ENCODE results near the gene MTF1.
A peak's percentile ranks its signal among the peaks of the same experiment; 100 is the strongest.

Gene MTF1

DNA sequence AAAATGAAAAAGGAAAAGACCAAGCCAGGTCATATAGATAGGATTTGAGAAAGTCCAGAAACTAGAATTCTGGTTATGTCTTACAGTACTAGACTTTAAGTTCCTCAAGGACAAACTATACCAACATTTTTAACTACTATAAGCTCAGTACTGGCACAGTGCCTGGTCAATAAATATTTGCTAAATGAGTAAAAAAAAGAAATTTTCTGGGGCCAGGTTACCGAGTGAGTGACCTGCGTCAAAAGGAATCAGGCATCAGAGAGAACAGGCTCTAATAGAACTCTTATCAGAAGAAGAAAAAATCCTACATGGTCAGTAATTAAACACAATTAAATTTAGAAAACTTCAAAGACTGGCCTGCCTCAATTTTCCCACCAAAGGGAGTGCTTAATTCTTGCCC is 27.6 kb downstream of the MTF1 start:
- DNase-seq = no peak

DNA sequence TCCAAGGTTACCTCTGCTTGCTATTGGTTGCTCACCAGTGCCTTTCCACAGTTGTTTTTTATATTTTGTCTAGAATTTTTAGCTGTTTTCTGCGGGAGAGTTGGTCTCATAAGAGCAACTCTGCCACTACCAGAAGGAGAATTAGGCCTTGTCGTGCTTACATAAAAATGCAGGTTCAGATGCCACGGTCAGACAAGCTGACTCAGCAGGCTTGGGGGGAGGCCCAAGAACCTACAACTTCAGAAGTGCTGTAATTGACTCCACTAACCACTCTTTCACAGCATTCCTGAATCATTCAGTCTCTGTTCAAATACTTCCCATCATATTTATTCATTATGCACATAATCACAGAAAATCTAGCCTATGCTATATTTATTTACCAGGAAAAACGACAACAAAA is 28.3 kb downstream of the MTF1 start:
- DNase-seq = no peak

DNA sequence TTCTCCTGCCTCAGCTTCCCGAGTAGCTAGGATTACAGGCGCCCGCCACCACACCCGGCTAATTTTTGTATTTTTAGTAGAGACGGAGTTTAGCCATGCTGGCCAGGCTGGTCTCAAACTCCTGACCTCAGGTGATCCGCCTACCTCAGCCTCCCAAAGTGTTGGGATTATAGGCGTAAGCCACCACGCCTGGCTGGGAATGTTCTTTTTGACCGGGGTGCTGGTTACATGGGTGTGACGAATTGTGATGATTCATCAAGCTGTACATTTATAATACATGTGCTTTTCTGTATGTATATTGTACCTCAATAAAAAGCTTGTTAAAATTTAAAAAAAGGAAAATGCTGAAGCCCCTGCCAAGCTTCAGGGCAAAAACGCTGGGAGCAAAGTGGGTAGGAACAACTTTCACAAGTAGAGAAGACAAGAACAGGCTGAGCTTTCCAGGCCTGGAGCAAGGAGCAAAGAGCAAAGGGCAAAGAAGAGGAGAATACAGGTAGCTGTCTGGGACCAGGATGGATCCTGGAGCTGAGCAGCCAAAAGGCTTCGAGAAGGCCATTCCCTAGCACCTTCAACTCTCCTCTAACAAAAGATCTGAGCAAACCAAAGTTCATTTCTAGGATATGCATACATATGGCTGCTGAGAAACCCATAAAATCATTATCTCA is 30.9 kb downstream of the MTF1 start:
- no peak for DNase-seq

DNA sequence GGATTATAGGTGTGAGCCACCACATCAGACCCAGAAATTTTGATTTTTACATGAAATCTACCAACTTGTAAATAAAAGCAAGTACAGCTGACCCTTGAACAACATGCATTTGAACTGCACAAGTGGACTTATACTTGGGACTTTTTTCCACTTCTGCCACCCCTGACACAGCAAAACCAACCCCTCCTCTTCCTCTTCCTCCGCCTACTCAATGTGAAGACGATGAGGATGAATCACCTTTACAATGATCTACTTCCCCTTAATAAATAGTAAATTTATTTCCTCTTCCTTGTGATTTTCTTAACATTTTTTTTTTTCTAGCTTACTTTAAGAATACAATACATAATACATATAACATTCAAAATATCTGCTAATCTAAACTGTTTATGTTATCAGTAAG is 33.9 kb downstream of the MTF1 start:
- no peak for DNase-seq

DNA sequence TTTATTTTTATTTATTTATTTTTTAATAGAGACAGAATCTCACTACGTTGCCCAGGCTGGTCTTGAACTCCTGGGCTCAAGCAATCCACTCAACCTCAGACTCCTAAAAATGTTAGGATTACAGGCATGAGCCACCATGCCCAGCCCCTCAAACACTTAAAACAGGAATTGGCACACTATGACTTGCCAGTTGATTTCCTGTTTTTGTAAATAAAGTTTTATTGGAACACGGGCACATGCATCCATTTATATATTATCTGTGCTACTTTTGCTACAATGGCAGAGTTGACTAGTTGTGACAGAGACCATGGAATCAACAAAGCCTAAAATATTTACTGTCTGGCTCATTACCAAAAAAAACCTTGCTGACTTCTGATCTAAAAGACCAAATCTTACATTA is 35.4 kb downstream of the MTF1 start:
- no peak for DNase-seq

DNA sequence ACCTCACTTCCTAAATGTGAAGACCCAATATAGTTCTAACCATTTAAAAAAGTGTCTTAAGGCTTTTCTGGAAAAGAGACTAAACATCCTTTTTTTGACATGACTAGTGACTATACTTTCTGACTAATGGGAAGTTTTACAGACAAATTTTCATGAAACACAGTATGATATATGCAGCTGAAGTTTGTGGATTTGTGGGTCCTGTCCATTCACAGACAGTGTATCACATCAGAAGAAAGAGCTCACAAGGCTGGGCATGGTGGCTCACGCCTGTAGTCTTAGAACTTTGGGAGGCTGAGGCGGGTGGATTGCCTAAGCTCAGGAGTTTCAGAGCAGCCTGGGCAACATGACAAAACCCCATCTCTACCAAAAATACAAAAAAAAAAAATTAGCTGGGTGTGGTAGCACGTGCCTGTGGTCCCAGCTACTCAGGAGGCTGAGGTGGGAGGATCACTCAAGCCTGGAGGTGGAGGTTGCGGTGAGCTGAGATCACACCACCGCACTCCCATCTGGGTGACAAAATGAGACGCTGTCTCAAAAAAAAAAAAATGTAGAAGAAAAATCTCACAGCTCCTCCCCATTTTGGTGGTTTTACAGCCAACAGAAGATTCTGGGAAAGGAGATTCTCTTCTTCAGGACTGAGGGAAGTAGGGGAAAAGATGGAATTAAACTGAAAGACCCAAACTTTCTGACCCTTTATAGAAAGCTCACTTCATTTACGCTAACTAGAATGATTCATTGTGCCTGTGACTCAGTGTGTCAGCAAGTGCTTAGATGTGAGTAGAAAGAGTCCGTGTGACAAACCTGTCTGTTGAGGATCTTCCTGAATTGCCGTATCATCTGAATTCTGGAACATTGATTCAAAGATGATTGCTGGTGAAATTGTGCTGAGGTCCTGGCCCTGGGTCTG is 36.2 kb downstream of the MTF1 start:
- no peak for DNase-seq

DNA sequence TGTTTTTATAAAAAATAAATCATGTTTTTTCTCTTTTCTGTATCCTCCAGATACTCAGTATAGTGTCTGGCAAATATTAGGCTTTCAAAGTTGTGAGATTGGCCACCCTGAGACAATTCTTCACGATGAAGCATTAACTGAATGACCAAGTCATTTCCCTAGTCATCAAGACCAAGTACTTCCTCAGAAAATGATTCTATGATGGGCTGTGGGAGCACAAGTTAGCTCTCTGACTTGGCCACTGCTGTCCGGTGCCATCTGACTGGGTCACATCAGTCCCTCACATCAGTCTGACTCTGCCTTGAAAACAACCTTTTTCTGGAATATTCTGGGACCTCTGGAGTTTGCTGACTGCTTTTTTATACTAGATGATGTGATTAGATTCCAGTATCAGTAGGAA is 37.9 kb downstream of the MTF1 start:
- DNase-seq = no peak

DNA sequence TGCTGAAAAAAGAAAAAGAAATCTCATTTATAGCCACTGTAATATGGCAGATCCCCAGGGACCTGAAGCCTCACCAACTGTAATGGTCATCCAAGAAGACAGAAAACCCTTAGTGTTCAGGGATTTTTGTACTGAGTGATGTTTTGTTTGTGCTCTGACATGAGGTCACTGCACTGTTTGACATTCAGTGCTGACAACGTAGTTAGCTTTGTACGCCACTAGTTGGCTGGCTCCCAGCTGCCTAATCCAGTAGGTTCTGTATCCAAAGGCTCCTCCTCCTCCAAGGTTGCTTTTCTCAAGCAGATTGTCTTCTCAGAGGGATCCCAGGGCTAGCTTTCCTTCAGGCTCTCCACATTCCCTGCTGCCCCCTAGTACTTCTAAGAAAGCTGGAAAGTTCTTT is 41.9 kb downstream of the MTF1 start:
- peak in 35 of 58 donors; percentile 5 to 92 (median 46) for DNase-seq

DNA sequence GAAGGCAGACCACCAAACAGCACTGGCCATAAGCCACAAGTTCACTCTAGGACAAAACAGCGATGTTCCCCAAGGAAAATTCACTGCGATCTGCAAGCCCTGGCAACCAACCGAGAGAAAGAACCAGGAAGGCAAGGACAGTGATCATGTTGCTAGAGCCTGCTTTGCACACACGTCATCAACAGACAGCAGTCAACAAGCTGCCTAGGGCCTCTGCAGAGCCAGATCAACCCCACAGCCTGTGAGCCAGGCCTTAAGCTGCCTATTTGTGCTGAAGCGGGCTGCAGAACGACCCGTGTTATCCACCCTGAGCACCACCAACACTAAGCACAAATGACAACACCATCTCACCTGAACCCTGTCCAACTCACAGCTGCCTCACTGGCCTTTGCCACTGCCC is 45.1 kb downstream of the MTF1 start:
- DNase-seq = peak in 36 of 58 donors; percentile 2 to 65 (median 32)

DNA sequence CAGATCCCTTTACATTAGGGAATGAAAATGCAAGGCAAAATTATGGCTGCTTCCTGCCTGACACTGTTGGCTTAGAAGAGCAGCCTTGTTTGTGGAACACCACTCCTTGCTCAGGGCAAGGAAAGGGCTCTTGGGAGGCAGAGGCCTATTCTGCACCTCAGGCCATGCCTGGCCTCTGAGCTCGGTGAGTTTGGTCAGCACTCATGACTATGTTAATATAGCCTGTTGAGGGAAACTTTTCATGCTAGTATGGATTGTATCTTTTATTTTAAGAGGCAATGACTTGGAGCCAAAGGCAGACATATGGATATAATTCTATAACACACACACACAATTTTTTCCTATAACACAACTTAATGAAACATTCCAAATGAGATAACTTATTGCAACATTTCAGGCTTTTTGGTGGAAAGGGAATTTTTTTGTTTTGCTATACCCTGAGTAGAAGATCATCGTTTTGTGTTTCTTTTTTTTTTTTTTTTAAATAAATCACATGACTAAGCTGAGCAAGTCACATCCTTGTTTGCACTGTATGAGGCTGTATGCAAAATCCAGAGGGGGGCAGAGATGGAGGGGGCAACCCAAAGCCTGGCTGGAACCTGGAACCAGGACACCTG is 45.8 kb downstream of the MTF1 start:
- DNase-seq = no peak

DNA sequence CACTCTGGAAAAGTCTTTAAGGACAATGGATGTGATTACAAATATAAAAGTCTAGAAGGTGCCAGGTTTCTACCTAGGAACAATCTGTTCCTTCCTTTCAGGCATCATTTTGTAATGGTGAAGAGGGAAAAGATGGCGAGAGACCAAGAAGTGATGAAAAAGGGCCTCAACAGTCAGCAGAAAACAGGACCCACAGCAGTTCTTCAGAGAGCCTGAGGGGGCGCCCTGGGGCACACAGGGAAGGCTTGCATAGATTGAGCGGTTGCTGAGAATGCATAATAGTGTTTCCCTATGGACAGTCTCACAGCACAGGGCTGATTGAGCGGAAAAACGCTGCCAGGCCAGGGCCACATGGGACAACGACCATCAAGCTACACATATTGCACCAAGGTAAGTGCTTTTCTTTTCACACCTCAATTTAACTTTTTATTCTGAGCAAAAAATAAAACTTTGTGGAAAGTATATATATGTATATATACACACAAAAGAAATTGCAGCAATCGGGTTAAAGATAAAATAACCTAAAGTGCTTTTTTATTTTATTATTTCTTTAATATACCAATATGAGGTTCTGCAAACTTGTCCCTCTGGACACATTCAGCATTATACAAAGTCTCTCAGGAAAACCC is 48.3 kb downstream of the MTF1 start:
- peak in 38 of 58 donors; percentile 9 to 75 (median 42) for DNase-seq

DNA sequence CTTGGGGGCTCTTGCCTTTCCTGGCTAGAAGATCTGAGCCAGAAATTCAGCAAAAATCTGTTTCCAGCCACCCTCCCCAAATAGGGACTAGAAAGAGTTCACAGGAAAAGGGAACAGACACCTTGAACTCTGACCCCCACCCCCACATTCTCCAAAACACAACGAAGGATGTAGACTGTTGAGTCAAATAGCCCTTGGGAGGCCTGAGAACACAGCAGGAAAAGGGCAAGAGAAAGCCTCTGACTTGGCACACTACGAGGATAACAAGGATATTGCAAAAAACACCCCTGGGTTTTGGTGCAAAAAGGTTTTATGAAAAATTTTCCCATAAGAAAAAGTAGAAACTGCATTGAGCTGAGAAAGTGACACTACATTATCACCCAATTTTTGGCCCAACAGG is 49.5 kb downstream of the MTF1 start:
- DNase-seq = no peak

DNA sequence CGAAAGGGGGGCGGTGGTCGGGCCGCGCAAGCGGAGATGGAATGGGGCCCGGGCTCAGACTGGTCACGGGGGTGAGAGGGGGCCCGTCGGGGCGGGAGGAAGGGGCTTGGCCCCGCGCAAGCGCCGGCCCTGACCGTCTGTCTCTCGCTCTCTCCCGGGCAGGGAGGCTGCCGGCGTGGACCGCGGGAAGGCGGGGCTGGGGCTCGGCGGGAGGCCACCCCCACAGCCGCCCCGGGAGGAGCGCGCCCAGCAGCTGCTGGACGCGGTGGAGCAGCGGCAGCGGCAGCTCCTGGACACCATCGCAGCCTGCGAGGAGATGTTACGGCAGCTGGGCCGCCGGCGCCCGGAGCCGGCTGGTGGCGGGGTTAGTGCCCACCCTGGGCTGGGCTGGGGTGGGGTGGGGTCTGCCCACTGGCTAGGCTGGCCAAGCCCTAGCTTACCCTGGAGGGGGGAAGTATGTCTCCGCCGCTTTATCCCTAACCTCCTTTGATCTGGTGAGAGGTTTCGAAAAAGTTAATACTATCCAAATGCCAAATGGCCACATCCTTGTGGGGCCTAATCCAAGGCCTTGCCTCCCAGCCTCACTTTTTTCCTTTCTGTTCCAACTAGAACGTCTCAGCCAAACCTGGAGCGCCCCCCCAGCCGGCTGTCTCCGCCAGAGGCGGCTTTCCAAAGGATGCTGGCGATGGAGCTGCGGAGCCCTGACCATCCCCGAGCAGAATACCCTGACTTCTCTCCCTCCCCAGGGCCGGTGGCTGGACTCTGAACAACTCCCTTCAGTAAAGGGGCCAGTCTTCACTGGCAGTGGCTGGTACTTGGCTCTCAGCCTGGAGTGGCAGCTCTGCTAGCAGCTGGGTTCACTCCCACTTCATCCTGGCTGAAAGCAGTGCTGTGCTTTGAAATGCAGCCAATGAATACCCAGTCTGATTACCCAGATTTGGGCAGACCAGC is 50.7 kb downstream of the MTF1 start:
- peak; percentile 32 to 96 (median 86) for DNase-seq

DNA sequence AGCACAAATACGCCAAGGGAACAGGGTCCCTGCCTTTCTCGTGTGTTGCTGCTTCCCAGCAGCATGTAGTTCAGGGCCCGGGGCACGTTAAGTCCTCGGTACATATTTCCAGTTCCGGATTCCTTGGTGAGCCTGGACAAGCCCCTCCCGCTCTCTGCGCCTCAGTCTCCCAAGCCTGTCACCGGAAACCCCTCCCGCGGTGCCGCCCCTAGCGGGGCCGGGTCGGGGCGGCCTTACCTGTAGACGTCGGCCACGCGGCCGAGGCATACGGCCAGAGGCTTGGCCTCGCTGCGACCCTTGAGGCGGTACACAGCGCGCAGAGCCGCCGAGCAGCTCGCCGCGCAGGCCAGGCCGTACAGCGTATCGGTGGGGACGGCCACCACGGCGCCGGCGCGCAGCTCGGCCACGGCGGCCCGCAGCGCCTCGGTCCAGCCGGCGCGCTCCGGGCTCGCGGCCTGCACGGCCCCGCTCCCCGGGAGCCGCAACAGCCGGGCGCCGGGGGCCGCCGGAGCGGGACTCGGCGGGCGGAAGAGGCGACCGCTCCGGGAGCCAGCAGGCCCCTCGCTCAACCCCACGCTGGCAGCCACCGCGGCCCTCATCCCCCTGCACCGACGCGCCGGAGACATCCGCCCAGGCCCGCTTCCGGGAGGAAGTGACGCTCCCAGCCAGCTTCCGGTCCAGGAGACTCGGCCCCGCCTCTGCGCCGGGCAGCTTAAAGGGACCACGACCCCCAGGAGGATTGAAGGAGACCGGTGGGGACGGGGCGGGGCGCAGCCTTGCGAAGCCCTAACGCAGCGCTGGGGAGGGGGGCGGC is 51.6 kb downstream of the MTF1 start, which contains the start of the genes C1orf122 and YRDC:
Gene C1orf122 (plus strand): TSS at position 236 of the 814 bp plus-strand sequence. CDS start 615 bp downstream, outside the sequence.
Gene YRDC (minus strand): TSS at position 654 of the 814 bp plus-strand sequence. CDS start 28 bp downstream, at position 626.
- peak; percentile 46 to 97 (median 91) for DNase-seq

DNA sequence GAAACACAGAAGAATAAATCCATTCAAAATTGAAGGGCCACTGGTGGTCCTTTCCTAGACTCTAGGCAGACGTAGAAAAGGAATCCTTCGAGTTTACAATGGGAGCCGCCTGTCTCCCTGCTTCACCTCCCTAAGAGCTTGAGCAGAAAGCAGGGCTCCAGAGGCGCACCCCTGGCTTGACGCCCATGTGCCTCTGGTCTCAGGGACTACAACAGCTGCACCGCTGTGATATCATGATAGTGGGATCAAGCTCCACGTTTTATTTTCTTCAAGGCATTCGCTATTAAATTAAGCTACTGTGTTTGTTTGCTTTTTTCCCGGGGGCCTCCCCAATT is 52.2 kb downstream of the MTF1 start:
- no peak for DNase-seq

DNA sequence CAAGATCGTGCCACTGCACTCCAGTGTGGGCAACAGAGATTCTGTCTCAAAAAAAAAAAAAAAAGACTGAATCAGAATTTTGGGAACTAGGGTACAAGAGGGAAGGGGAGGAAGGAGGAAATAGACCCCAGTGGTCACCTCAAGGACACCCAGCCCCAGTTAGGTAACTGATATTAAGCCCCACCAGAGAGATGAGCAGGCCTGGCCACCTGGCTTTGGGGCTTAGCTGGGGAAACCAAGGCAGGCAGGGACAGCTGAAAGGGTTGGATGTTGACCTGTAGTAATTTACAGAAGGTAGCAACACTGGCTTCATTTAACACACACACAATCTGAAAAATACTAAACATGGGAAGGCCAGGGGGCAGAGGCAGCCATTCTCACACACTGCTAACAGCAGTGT is 57.0 kb downstream of the MTF1 start:
- DNase-seq = no peak

DNA sequence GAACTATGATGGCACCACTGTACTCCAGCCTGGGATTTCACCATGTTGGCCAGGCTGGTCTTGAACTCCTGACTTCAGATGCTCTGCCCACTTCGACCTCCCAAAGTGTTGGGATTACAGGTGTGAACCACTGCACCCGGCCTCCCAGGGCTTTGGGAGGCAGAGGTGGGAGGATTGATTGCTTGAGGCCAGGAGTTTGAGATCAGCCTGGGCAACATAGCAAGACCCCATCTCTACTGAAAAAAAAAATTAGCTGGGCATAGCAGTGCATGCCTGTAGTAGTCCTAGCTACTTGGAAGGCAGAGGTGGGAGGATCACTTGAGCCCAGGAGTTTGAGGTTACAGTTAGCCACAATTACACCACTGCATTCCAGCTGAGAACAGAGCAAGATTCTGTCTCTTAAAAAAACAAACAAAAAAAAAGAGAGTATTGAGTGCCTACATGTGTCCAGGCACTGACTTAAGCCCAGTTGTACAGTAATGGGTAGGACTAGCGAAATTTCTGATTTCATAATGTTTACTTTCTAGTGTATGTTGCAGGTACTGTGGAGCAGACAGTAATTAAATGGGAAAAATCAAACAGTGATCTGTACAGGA is 61.5 kb downstream of the MTF1 start:
- DNase-seq = no peak

DNA sequence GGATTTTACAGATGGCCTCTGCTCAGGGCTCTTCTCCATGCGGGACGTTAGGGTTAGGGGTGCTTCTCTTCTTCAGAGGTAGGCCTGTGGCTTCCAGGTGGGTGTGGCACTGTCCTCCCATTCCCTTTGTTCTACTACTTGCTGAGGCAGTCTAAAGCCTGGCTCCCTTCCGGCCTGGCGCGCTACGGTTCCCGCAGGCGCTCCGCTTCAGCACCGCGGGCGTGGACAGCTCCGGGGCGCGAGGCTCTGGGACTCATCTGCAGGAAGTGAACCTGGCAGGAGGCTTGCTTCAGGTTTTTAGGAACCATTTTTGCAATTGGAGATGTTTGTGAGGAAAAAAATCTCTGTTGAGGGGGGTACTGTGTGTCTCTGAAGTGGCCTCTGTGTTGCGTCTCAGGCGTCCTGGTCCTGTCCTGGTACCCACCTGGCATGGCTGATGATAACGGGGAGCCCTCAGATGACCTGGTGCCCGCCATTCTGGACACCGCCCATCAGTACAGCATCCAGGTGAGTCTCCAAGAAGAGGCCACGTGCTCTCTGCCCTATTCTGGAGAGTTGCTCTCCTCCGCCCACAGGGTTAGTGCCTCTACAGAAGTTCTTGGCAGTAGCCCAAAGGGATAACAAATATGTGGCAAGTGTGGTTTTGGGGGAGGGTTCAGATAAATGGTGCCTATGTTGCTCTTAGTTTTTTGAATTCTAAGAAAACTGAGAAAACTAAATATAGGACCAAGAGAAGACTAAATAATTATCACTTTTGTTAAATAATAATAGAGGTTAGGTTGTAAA is 63.9 kb downstream of the MTF1 start:
- peak in 15 of 58 donors; percentile 3 to 36 (median 7) for DNase-seq

Measured in anterior cingulate cortex (tissue), 58 donors.